GM23338 (cell line): ENCODE results near the gene OR7G2.

ENCODE experiments used
- CREB1 ChIP-seq: fragments of 250-450 bp; sonication (Bioruptor Pico); IDR thresholded peaks from 2 replicates; pipeline ENCODE4 v1.5.0; 2020; ENCODE audit warnings: low read depth, mild to moderate bottlenecking, moderate library complexity
- EZH2 ChIP-seq: fragments of 200-600 bp; sonication (generic); IDR thresholded peaks from one replicate; pipeline ENCODE4 v1.8.0; 2017; ENCODE audit warnings: antibody characterized with exemption, mild to moderate bottlenecking, low read depth; ENCODE audit not compliant: unreplicated experiment
- EZH2phosphoT487 ChIP-seq: fragments of 200-600 bp; sonication (generic); IDR thresholded peaks from one replicate; pipeline ENCODE4 v1.8.1; 2018; ENCODE audit warnings: antibody characterized with exemption; ENCODE audit not compliant: unreplicated experiment
- JUNB ChIP-seq: IDR thresholded peaks from one replicate; pipeline ENCODE4 v1.6.1; 2016; ENCODE audit warnings: antibody characterized with exemption; ENCODE audit not compliant: unreplicated experiment
- POLR2AphosphoS5 ChIP-seq: IDR thresholded peaks from 2 replicates; pipeline ENCODE4 v1.6.1; 2016; ENCODE audit warnings: antibody characterized with exemption, low read depth
- STAT1 ChIP-seq: IDR thresholded peaks from one replicate; pipeline ENCODE4 v1.6.1; 2016; ENCODE audit warnings: antibody characterized with exemption; ENCODE audit not compliant: unreplicated experiment
- ZNF114 ChIP-seq: fragments of 250-450 bp; sonication (Bioruptor Pico); IDR thresholded peaks from 2 replicates; pipeline ENCODE4 v1.5.0; 2020; ENCODE audit warnings: mild to moderate bottlenecking, moderate library complexity
- ZNF331 ChIP-seq: fragments of 250-450 bp; sonication (Bioruptor Pico); IDR thresholded peaks from 2 replicates; pipeline ENCODE4 v1.5.0; 2020; ENCODE audit warnings: low read depth, mild to moderate bottlenecking, moderate library complexity
- TF ChIP-seq, protein P1 (sequence below), 2 experiments: fragments of 200-600 bp in 1 of 2; sonication (generic) in 1 of 2; conservative IDR thresholded peaks; 2 replicates each; pipeline versions ENCODE4 v1.5.1 to v1.6.1; 2016 to 2017; ENCODE audit warnings: antibody characterized with exemption in 2 of 2, low read depth in 2 of 2, mild to moderate bottlenecking in 2 of 2, moderate library complexity in 1 of 2

- TF ChIP-seq, protein P1, sequence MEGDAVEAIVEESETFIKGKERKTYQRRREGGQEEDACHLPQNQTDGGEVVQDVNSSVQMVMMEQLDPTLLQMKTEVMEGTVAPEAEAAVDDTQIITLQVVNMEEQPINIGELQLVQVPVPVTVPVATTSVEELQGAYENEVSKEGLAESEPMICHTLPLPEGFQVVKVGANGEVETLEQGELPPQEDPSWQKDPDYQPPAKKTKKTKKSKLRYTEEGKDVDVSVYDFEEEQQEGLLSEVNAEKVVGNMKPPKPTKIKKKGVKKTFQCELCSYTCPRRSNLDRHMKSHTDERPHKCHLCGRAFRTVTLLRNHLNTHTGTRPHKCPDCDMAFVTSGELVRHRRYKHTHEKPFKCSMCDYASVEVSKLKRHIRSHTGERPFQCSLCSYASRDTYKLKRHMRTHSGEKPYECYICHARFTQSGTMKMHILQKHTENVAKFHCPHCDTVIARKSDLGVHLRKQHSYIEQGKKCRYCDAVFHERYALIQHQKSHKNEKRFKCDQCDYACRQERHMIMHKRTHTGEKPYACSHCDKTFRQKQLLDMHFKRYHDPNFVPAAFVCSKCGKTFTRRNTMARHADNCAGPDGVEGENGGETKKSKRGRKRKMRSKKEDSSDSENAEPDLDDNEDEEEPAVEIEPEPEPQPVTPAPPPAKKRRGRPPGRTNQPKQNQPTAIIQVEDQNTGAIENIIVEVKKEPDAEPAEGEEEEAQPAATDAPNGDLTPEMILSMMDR (conservative IDR thresholded peaks at IDR 0.05; ENCODE audit: low read depth in 2 of 2): no peak
- no peak for TF ChIP-seq STAT1
- no peak for TF ChIP-seq EZH2
- no peak for TF ChIP-seq EZH2phosphoT487
- no peak for TF ChIP-seq ZNF114
- TF ChIP-seq ZNF331 (CRISPR knock-in tag): no peak
- no peak for TF ChIP-seq POLR2AphosphoS5
- no peak for TF ChIP-seq JUNB
- no peak for TF ChIP-seq CREB1 (CRISPR knock-in tag)
Observed at GRCh38 chr19:9054765-9055164, 52.5 kb downstream of the OR7G2 start.
